GM23338 (cell line): ENCODE results near the gene DNAH11. TPM values are rescaled to one million over a fixed set of nuclear protein-coding genes. Genes with fewer than 3 reads are reported as not detected.

Experiments used
- ATAC-seq: fragments of 200-7000 bp; cut with Tn5 transposase; 3 replicates; pipeline ENCODE4 v1.9.1; 2020
- DNase-seq: peaks from one replicate; pipeline ENCODE4 v3.0.0-alpha.2; 2015; ENCODE audit warnings: low spot score
- H2AFZ ChIP-seq: fragments of 200-600 bp; sonication (generic); 2 replicates; pipeline ENCODE4 v1.8.0; 2016; ENCODE audit warnings: antibody characterized with exemption, mild to moderate bottlenecking, moderate library complexity
- H3F3A ChIP-seq: fragments of 200-600 bp; sonication (generic); replicated peaks from 2 replicates; pipeline ENCODE4 v1.8.0; 2017; ENCODE audit warnings: antibody characterized with exemption, mixed run types, low read depth
- H3K27ac ChIP-seq: fragments of 200-600 bp; sonication (generic); 2 replicates; pipeline ENCODE4 v1.6.1; 2016; ENCODE audit warnings: low read depth
- H3K27me3 ChIP-seq: fragments of 200-600 bp; sonication (generic); 2 replicates; pipeline ENCODE4 v1.8.0; 2016; ENCODE audit warnings: mild to moderate bottlenecking, mixed run types, moderate library complexity; ENCODE audit not compliant: insufficient read depth
- H3K36me3 ChIP-seq: fragments of 200-600 bp; sonication (generic); 2 replicates; pipeline ENCODE4 v1.8.0; 2016; ENCODE audit warnings: mild to moderate bottlenecking; ENCODE audit not compliant: insufficient read depth
- H3K4me1 ChIP-seq: fragments of 200-600 bp; sonication (generic); 2 replicates; pipeline ENCODE4 v1.8.0; 2016; ENCODE audit warnings: mild to moderate bottlenecking, moderate library complexity; ENCODE audit not compliant: insufficient read depth
- H3K4me2 ChIP-seq: fragments of 200-600 bp; sonication (generic); 2 replicates; pipeline ENCODE4 v1.7.1; 2017; ENCODE audit warnings: mixed run types
- H3K4me3 ChIP-seq: fragments of 200-600 bp; sonication (generic); 2 replicates; pipeline ENCODE4 v1.6.1; 2016; ENCODE audit warnings: mixed run types
- H3K79me2 ChIP-seq: fragments of 200-600 bp; sonication (generic); replicated peaks from 2 replicates; pipeline ENCODE4 v1.8.0; 2017; ENCODE audit warnings: mild to moderate bottlenecking; ENCODE audit not compliant: insufficient read depth
- H3K9me2 ChIP-seq: fragments of 200-600 bp; sonication (generic); 2 replicates; pipeline ENCODE4 v1.8.0; 2017; ENCODE audit not compliant: insufficient read depth
- H4K20me1 ChIP-seq: fragments of 200-600 bp; sonication (generic); replicated peaks from 2 replicates; pipeline ENCODE4 v1.8.0; 2017; ENCODE audit warnings: mild to moderate bottlenecking; ENCODE audit not compliant: insufficient read depth
- H3K27ac Mint-ChIP-seq: 2 replicates; pipeline ENCODE4 v1.8.0; 2020; ENCODE audit warnings: inconsistent platforms, mild to moderate bottlenecking, moderate library complexity, mixed read lengths
- H3K27me3 Mint-ChIP-seq: 3 replicates; pipeline ENCODE4 v1.8.0; 2022; ENCODE audit warnings: low read depth, mild to moderate bottlenecking, moderate library complexity, mixed read lengths, inconsistent platforms; ENCODE audit not compliant: insufficient read depth, poor library complexity
- H3K36me3 Mint-ChIP-seq: 3 replicates; pipeline ENCODE4 v1.8.0; 2021; ENCODE audit warnings: low read depth, mild to moderate bottlenecking, inconsistent platforms, moderate library complexity, mixed read lengths
- H3K4me1 Mint-ChIP-seq: 3 replicates; pipeline ENCODE4 v1.8.0; 2020; ENCODE audit warnings: mild to moderate bottlenecking, inconsistent platforms, mixed read lengths
- H3K4me3 Mint-ChIP-seq: 3 replicates; pipeline ENCODE4 v1.8.0; 2021; ENCODE audit warnings: moderate library complexity, mild to moderate bottlenecking, inconsistent platforms, mixed read lengths
- H3K9me3 Mint-ChIP-seq: 3 replicates; pipeline ENCODE4 v1.8.0; 2020; ENCODE audit warnings: moderate library complexity, mild to moderate bottlenecking, inconsistent platforms, mixed read lengths
- CREB1 ChIP-seq: fragments of 250-450 bp; sonication (Bioruptor Pico); IDR thresholded peaks from 2 replicates; pipeline ENCODE4 v1.5.0; 2020; ENCODE audit warnings: low read depth, mild to moderate bottlenecking, moderate library complexity
- EZH2 ChIP-seq: fragments of 200-600 bp; sonication (generic); IDR thresholded peaks from one replicate; pipeline ENCODE4 v1.8.0; 2017; ENCODE audit warnings: antibody characterized with exemption, mild to moderate bottlenecking, low read depth; ENCODE audit not compliant: unreplicated experiment
- EZH2phosphoT487 ChIP-seq: fragments of 200-600 bp; sonication (generic); IDR thresholded peaks from one replicate; pipeline ENCODE4 v1.8.1; 2018; ENCODE audit warnings: antibody characterized with exemption; ENCODE audit not compliant: unreplicated experiment
- JUNB ChIP-seq: IDR thresholded peaks from one replicate; pipeline ENCODE4 v1.6.1; 2016; ENCODE audit warnings: antibody characterized with exemption; ENCODE audit not compliant: unreplicated experiment
- NANOG ChIP-seq: IDR thresholded peaks from 2 replicates; pipeline ENCODE4 v1.6.1; 2016; ENCODE audit warnings: antibody characterized with exemption, borderline replicate concordance
- POLR2AphosphoS5 ChIP-seq: IDR thresholded peaks from 2 replicates; pipeline ENCODE4 v1.6.1; 2016; ENCODE audit warnings: antibody characterized with exemption, low read depth
- STAT1 ChIP-seq: IDR thresholded peaks from one replicate; pipeline ENCODE4 v1.6.1; 2016; ENCODE audit warnings: antibody characterized with exemption; ENCODE audit not compliant: unreplicated experiment
- ZNF114 ChIP-seq: fragments of 250-450 bp; sonication (Bioruptor Pico); IDR thresholded peaks from 2 replicates; pipeline ENCODE4 v1.5.0; 2020; ENCODE audit warnings: mild to moderate bottlenecking, moderate library complexity
- ZNF331 ChIP-seq: fragments of 250-450 bp; sonication (Bioruptor Pico); IDR thresholded peaks from 2 replicates; pipeline ENCODE4 v1.5.0; 2020; ENCODE audit warnings: low read depth, mild to moderate bottlenecking, moderate library complexity
- polyA plus RNA-seq: library from polyadenylated mRNA; unstranded; fragments of >200 nt; fragmentation: Nextera tagmentation; extraction: Ambion mirVana; gene quantifications from 2 replicates; pipeline ENCODE4 v1.2.1, GENCODE V29; 2016
- total RNA-seq: library from RNA; depleted of rRNA; stranded (reverse); fragments of >200 nt; shearing (Covaris generic); gene quantifications from 2 replicates; pipeline ENCODE4 v1.2.3, GENCODE V29; 2014
- TF ChIP-seq, protein P1 (sequence below): IDR thresholded peaks from one replicate; pipeline ENCODE4 v1.6.1; 2018; ENCODE audit warnings: antibody characterized with exemption; ENCODE audit not compliant: unreplicated experiment
- TF ChIP-seq, protein P2 (sequence below): IDR thresholded peaks from 2 replicates; pipeline ENCODE4 v1.6.1; 2016; ENCODE audit warnings: antibody characterized with exemption
- TF ChIP-seq, protein P3 (sequence below), 2 experiments: fragments of 200-600 bp in 1 of 2; sonication (generic) in 1 of 2; conservative IDR thresholded peaks; 2 replicates each; pipeline versions ENCODE4 v1.5.1 to v1.6.1; 2016 to 2017; ENCODE audit warnings: antibody characterized with exemption in 2 of 2, low read depth in 2 of 2, mild to moderate bottlenecking in 2 of 2, moderate library complexity in 1 of 2
- TF ChIP-seq, protein P4 (sequence below): fragments of 250-450 bp; sonication (Bioruptor Pico); IDR thresholded peaks from 2 replicates; pipeline ENCODE4 v1.5.0; 2020; ENCODE audit warnings: mild to moderate bottlenecking, moderate library complexity

The DNAH11 gene
- total and polyA plus RNA-seq, 2 experiments from 2014 or later: 9.3 TPM

DNA sequence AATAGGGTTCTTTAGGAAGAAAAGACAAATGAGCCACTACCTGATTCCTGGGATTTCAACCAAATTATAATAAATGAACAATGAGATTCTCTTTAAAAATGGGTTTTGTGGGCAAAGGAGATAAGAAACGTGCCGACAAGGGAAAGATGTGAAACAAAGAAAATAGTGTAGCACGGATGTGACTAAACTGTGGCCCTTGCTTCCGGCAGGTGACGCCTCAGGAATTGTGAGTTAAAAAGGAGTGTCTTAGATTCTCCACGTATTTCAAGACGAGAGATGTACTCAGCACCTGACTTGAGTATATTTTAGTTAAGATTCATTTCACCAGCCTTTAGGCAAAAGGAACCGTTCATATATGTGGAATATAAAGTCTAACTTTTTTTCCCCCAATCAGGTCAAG is 75.9 kb downstream of the DNAH11 start:
- Mint-ChIP-seq H3K4me1 (no peaks in the 10 kb centered on the region), H3K9me3 (peaks cover 2% of the 10 kb centered on the region; the same call in 1 of the 3 replicates), H3K36me3 (peaks cover 6% of the 10 kb centered on the region; the same call in 2 of the 3 replicates), H3K27ac (no peak overlapping the region), H3K4me3 (no peak overlapping the region), H3K27me3 (no peaks in the 10 kb centered on the region)
- Histone ChIP-seq H3K4me1 (no peaks in the 10 kb centered on the region), H3F3A (no peaks in the 10 kb centered on the region), H3K27ac (no peak overlapping the region), H4K20me1 (no peaks in the 10 kb centered on the region), H3K4me3 (no peak overlapping the region), H3K4me2 (no peak overlapping the region), H3K36me3 (no peaks in the 10 kb centered on the region), H3K79me2 (no peaks in the 10 kb centered on the region), H2AFZ (no peak overlapping the region), H3K9me2 (no peaks in the 10 kb centered on the region), H3K27me3 (no peaks in the 10 kb centered on the region)
- ATAC-seq: no peak
- DNase-seq: no peak
- TF ChIP-seq EZH2phosphoT487: no peak
- TF ChIP-seq, protein P1, sequence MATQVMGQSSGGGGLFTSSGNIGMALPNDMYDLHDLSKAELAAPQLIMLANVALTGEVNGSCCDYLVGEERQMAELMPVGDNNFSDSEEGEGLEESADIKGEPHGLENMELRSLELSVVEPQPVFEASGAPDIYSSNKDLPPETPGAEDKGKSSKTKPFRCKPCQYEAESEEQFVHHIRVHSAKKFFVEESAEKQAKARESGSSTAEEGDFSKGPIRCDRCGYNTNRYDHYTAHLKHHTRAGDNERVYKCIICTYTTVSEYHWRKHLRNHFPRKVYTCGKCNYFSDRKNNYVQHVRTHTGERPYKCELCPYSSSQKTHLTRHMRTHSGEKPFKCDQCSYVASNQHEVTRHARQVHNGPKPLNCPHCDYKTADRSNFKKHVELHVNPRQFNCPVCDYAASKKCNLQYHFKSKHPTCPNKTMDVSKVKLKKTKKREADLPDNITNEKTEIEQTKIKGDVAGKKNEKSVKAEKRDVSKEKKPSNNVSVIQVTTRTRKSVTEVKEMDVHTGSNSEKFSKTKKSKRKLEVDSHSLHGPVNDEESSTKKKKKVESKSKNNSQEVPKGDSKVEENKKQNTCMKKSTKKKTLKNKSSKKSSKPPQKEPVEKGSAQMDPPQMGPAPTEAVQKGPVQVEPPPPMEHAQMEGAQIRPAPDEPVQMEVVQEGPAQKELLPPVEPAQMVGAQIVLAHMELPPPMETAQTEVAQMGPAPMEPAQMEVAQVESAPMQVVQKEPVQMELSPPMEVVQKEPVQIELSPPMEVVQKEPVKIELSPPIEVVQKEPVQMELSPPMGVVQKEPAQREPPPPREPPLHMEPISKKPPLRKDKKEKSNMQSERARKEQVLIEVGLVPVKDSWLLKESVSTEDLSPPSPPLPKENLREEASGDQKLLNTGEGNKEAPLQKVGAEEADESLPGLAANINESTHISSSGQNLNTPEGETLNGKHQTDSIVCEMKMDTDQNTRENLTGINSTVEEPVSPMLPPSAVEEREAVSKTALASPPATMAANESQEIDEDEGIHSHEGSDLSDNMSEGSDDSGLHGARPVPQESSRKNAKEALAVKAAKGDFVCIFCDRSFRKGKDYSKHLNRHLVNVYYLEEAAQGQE: no peak
- no peak for TF ChIP-seq ZNF114 (CRISPR knock-in tag)
- TF ChIP-seq STAT1: no peak
- no peak for TF ChIP-seq POLR2AphosphoS5
- TF ChIP-seq ZNF331 (CRISPR knock-in tag): no peak
- TF ChIP-seq, protein P2, sequence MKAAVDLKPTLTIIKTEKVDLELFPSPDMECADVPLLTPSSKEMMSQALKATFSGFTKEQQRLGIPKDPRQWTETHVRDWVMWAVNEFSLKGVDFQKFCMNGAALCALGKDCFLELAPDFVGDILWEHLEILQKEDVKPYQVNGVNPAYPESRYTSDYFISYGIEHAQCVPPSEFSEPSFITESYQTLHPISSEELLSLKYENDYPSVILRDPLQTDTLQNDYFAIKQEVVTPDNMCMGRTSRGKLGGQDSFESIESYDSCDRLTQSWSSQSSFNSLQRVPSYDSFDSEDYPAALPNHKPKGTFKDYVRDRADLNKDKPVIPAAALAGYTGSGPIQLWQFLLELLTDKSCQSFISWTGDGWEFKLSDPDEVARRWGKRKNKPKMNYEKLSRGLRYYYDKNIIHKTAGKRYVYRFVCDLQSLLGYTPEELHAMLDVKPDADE: no peak
- no peak for TF ChIP-seq NANOG
- TF ChIP-seq, protein P3, sequence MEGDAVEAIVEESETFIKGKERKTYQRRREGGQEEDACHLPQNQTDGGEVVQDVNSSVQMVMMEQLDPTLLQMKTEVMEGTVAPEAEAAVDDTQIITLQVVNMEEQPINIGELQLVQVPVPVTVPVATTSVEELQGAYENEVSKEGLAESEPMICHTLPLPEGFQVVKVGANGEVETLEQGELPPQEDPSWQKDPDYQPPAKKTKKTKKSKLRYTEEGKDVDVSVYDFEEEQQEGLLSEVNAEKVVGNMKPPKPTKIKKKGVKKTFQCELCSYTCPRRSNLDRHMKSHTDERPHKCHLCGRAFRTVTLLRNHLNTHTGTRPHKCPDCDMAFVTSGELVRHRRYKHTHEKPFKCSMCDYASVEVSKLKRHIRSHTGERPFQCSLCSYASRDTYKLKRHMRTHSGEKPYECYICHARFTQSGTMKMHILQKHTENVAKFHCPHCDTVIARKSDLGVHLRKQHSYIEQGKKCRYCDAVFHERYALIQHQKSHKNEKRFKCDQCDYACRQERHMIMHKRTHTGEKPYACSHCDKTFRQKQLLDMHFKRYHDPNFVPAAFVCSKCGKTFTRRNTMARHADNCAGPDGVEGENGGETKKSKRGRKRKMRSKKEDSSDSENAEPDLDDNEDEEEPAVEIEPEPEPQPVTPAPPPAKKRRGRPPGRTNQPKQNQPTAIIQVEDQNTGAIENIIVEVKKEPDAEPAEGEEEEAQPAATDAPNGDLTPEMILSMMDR (conservative IDR thresholded peaks at IDR 0.05; ENCODE audit: low read depth in 2 of 2): no peak
- TF ChIP-seq, protein P4, sequence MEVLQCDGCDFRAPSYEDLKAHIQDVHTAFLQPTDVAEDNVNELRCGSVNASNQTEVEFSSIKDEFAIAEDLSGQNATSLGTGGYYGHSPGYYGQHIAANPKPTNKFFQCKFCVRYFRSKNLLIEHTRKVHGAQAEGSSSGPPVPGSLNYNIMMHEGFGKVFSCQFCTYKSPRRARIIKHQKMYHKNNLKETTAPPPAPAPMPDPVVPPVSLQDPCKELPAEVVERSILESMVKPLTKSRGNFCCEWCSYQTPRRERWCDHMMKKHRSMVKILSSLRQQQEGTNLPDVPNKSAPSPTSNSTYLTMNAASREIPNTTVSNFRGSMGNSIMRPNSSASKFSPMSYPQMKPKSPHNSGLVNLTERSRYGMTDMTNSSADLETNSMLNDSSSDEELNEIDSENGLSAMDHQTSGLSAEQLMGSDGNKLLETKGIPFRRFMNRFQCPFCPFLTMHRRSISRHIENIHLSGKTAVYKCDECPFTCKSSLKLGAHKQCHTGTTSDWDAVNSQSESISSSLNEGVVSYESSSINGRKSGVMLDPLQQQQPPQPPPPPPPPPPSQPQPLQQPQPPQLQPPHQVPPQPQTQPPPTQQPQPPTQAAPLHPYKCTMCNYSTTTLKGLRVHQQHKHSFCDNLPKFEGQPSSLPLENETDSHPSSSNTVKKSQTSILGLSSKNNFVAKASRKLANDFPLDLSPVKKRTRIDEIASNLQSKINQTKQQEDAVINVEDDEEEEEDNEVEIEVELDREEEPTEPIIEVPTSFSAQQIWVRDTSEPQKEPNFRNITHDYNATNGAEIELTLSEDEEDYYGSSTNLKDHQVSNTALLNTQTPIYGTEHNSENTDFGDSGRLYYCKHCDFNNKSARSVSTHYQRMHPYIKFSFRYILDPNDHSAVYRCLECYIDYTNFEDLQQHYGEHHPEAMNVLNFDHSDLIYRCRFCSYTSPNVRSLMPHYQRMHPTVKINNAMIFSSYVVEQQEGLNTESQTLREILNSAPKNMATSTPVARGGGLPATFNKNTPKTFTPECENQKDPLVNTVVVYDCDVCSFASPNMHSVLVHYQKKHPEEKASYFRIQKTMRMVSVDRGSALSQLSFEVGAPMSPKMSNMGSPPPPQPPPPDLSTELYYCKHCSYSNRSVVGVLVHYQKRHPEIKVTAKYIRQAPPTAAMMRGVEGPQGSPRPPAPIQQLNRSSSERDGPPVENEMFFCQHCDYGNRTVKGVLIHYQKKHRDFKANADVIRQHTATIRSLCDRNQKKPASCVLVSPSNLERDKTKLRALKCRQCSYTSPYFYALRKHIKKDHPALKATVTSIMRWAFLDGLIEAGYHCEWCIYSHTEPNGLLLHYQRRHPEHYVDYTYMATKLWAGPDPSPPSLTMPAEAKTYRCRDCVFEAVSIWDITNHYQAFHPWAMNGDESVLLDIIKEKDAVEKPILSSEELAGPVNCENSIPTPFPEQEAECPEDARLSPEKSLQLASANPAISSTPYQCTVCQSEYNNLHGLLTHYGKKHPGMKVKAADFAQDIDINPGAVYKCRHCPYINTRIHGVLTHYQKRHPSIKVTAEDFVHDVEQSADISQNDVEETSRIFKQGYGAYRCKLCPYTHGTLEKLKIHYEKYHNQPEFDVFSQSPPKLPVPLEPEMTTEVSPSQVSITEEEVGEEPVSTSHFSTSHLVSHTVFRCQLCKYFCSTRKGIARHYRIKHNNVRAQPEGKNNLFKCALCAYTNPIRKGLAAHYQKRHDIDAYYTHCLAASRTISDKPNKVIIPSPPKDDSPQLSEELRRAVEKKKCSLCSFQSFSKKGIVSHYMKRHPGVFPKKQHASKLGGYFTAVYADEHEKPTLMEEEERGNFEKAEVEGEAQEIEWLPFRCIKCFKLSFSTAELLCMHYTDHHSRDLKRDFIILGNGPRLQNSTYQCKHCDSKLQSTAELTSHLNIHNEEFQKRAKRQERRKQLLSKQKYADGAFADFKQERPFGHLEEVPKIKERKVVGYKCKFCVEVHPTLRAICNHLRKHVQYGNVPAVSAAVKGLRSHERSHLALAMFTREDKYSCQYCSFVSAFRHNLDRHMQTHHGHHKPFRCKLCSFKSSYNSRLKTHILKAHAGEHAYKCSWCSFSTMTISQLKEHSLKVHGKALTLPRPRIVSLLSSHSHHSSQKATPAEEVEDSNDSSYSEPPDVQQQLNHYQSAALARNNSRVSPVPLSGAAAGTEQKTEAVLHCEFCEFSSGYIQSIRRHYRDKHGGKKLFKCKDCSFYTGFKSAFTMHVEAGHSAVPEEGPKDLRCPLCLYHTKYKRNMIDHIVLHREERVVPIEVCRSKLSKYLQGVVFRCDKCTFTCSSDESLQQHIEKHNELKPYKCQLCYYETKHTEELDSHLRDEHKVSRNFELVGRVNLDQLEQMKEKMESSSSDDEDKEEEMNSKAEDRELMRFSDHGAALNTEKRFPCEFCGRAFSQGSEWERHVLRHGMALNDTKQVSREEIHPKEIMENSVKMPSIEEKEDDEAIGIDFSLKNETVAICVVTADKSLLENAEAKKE (CRISPR knock-in tag): no peak
- TF ChIP-seq EZH2: no peak
- no peak for TF ChIP-seq CREB1 (CRISPR knock-in tag)
- no peak for TF ChIP-seq JUNB
